ENCODE data around the gene LMTK3.

The LMTK3 gene

GRCh38 chr19:48446579-48446978 lies 65.1 kb downstream of the LMTK3 start:
- DNase-seq (ENCODE audit: low read depth in 2 of 2): no peak

- DNase-seq (ENCODE audit: low read depth in 2 of 2): peak; percentile 91 to 93
These were observed 65.8 kb downstream of the LMTK3 start, which contains the start of gene GRWD1 for GRCh38 chr19:48445606-48446481. Gene GRWD1 (plus strand): TSS chr19:48445983. CDS start chr19:48446006, 23 bp downstream.

GRCh38 chr19:48445256-48445605 lies 66.4 kb downstream of the LMTK3 start:
- no peak for DNase-seq (ENCODE audit: low read depth in 2 of 2)

- no peak for DNase-seq (ENCODE audit: low read depth in 2 of 2)
These were observed 66.8 kb downstream of the LMTK3 start for GRCh38 chr19:48444936-48445200.

- DNase-seq (ENCODE audit: low read depth in 2 of 2): no peak
These were observed 67.3 kb downstream of the LMTK3 start for GRCh38 chr19:48444129-48444935.

- no peak for DNase-seq (ENCODE audit: low read depth in 2 of 2)
These were observed 67.9 kb downstream of the LMTK3 start for GRCh38 chr19:48443731-48444128.

- DNase-seq (ENCODE audit: low read depth in 2 of 2): no peak
These were observed 68.4 kb downstream of the LMTK3 start for GRCh38 chr19:48443256-48443655.

GRCh38 chr19:48442116-48443035 lies 69.3 kb downstream of the LMTK3 start:
- DNase-seq (ENCODE audit: low read depth in 2 of 2): no peak

- no peak for DNase-seq (ENCODE audit: low read depth in 2 of 2)
These were observed 70.1 kb downstream of the LMTK3 start for GRCh38 chr19:48441360-48442050.

- DNase-seq (ENCODE audit: low read depth in 2 of 2): no peak
These were observed 75.0 kb downstream of the LMTK3 start for GRCh38 chr19:48436586-48436985.
